H1 (cell line): ENCODE results near the gene RAB1A. TPM values are rescaled to one million over a fixed set of nuclear protein-coding genes. Genes with fewer than 3 reads are reported as not detected.

ENCODE experiments used
- CTCF ChIA-PET: fragments of 300-600 bp; sonication (Branson Sonifier 250); formaldehyde crosslinking; loops from one replicate; lab custom pipeline; 2021; ENCODE audit not compliant: partially characterized antibody; lab: Charles Lee
- POLR2A ChIA-PET: fragments of 300-600 bp; sonication (Branson Sonifier 250); formaldehyde crosslinking; loops from one replicate; lab custom pipeline; 2021; ENCODE audit warnings: inconsistent platforms; ENCODE audit not compliant: partially characterized antibody; lab: Charles Lee
- DNase-seq, 2 experiments: peaks; one replicate each; pipeline versions ENCODE4 v3.0.0 to v3.0.0-alpha.2; 2010 to 2022; ENCODE audit warnings: low spot score in 2 of 2, low read depth in 1 of 2, mixed read lengths in 1 of 2
- FAIRE-seq: peaks from 2 replicates; lab custom pipeline; 2011; peaks lifted over from hg19 to GRCh38; lab: Jason Lieb, UNC
- H2AFZ ChIP-seq: 2 replicates; pipeline ENCODE4 v1.8.1; 2012; ENCODE audit warnings: low read length, inconsistent platforms
- H2AK5ac ChIP-seq: 2 replicates; pipeline ENCODE4 v1.6.1; 2013; ENCODE audit warnings: low read depth, low read length
- H2BK120ac ChIP-seq: replicated peaks from 2 replicates; pipeline ENCODE3; 2013; ENCODE audit warnings: low read depth, low read length, inconsistent platforms
- H2BK12ac ChIP-seq: 2 replicates; pipeline ENCODE4 v1.6.1; 2013; ENCODE audit warnings: low read depth, low read length
- H2BK15ac ChIP-seq: 2 replicates; pipeline ENCODE4 v1.6.1; 2013; ENCODE audit warnings: low read length
- H2BK20ac ChIP-seq: 2 replicates; pipeline ENCODE4 v1.6.1; 2013; ENCODE audit warnings: low read length
- H2BK5ac ChIP-seq: 2 replicates; pipeline ENCODE4 v1.6.1; 2013; ENCODE audit warnings: low read depth, low read length
- H3K14ac ChIP-seq: 2 replicates; pipeline ENCODE4 v1.6.1; 2013; ENCODE audit warnings: inconsistent platforms; ENCODE audit not compliant: insufficient read length
- H3K18ac ChIP-seq: 2 replicates; pipeline ENCODE4 v1.6.1; 2013; ENCODE audit warnings: low read length; ENCODE audit errors: extremely low read depth
- H3K23ac ChIP-seq: 2 replicates; pipeline ENCODE4 v1.6.1; 2013; ENCODE audit warnings: inconsistent platforms; ENCODE audit not compliant: insufficient read length
- H3K23me2 ChIP-seq: 2 replicates; pipeline ENCODE4 v1.6.1; 2013; ENCODE audit warnings: low read depth, low read length
- H3K27ac ChIP-seq: 2 replicates; pipeline ENCODE4 v1.6.1; 2011; ENCODE audit warnings: low read depth, low read length, inconsistent platforms
- H3K27me3 ChIP-seq, 4 experiments: replicated peaks in 1 of 4; 1 replicate in 1 of 4; 2 replicates in 3 of 4; pipeline versions ENCODE4 v1.6.1 to v1.8.1; 2011 to 2013; ENCODE audit warnings: low read length in 3 of 4, mild to moderate bottlenecking in 3 of 4, inconsistent platforms in 2 of 4, mixed read lengths in 2 of 4, moderate library complexity in 1 of 4; ENCODE audit not compliant: control insufficient read depth in 3 of 4, insufficient read depth in 3 of 4; ENCODE audit errors: extremely low read depth in 1 of 4
- H3K36me3 ChIP-seq, 4 experiments: 2 replicates each; pipeline versions ENCODE4 v1.6.1 to v1.8.1; 2011 to 2013; ENCODE audit warnings: mild to moderate bottlenecking in 4 of 4, low read length in 3 of 4, moderate library complexity in 2 of 4, control low read depth in 1 of 4, inconsistent platforms in 1 of 4; ENCODE audit not compliant: insufficient read depth in 4 of 4, control insufficient read depth in 2 of 4
- H3K4ac ChIP-seq: replicated peaks from 2 replicates; pipeline ENCODE3; 2013; ENCODE audit warnings: low read length, low read depth, mixed read lengths, inconsistent platforms; ENCODE audit not compliant: insufficient read length
- H3K4me1 ChIP-seq, 4 experiments: replicated peaks in 1 of 4; 1 replicate in 1 of 4; 2 replicates in 3 of 4; pipeline versions ENCODE4 v1.6.1 to v1.8.1; 2011 to 2013; ENCODE audit warnings: low read length in 3 of 4, inconsistent platforms in 2 of 4, mixed read lengths in 1 of 4; ENCODE audit not compliant: insufficient read depth in 4 of 4, control insufficient read depth in 3 of 4
- H3K4me2 ChIP-seq, 2 experiments: 2 replicates each; pipeline versions ENCODE4 v1.6.1 to v1.8.1; 2011 to 2013; ENCODE audit warnings: low read depth in 2 of 2, low read length in 2 of 2, control low read depth in 1 of 2, inconsistent platforms in 1 of 2, mild to moderate bottlenecking in 1 of 2; ENCODE audit not compliant: insufficient read depth in 1 of 2
- H3K4me3 ChIP-seq, 4 experiments: fragments of 200-600, 300-600 bp in 1 of 4; sonication (generic), shearing (Covaris generic), sonication (Bioruptor Twin) in 1 of 4; 2 replicates each; pipeline versions ENCODE4 v1.5.1 to v1.8.1; 2011 to 2016; ENCODE audit warnings: low read length in 4 of 4, low read depth in 3 of 4, control low read depth in 2 of 4, inconsistent platforms in 2 of 4, mild to moderate bottlenecking in 2 of 4, mixed read lengths in 1 of 4, moderate library complexity in 1 of 4; ENCODE audit not compliant: insufficient read depth in 2 of 4; ENCODE audit errors: extremely low read depth in 1 of 4
- H3K56ac ChIP-seq: replicated peaks from 2 replicates; pipeline ENCODE3; 2013; ENCODE audit warnings: low read depth, mild to moderate bottlenecking, mixed read lengths, low read length, inconsistent platforms; ENCODE audit not compliant: insufficient read length
- H3K79me1 ChIP-seq: 2 replicates; pipeline ENCODE4 v1.6.1; 2013; ENCODE audit warnings: low read depth, low read length, control low read depth
- H3K79me2 ChIP-seq, 2 experiments: 2 replicates each; pipeline versions ENCODE4 v1.6.1 to v1.8.1; 2012 to 2013; ENCODE audit warnings: low read length in 2 of 2, mild to moderate bottlenecking in 2 of 2, inconsistent platforms in 1 of 2; ENCODE audit not compliant: insufficient read depth in 2 of 2, control insufficient read depth in 1 of 2
- H3K9ac ChIP-seq, 4 experiments: replicated peaks in 1 of 4; 1 replicate in 1 of 4; 2 replicates in 3 of 4; pipeline versions ENCODE4 v1.6.1 to v1.8.1; 2011 to 2013; ENCODE audit warnings: low read depth in 3 of 4, low read length in 3 of 4, control low read depth in 2 of 4, mild to moderate bottlenecking in 2 of 4, moderate library complexity in 2 of 4, inconsistent platforms in 1 of 4; ENCODE audit errors: extremely low read depth in 1 of 4
- H3K9me3 ChIP-seq, 2 experiments: 2 replicates each; pipeline versions ENCODE4 v1.6.1 to v1.8.1; 2012 to 2013; ENCODE audit warnings: mild to moderate bottlenecking in 2 of 2, moderate library complexity in 2 of 2, control low read depth in 1 of 2, inconsistent platforms in 1 of 2, low read depth in 1 of 2, low read length in 1 of 2, mixed read lengths in 1 of 2; ENCODE audit not compliant: insufficient read depth in 2 of 2
- H4K20me1 ChIP-seq, 2 experiments: replicated peaks in 1 of 2; 2 replicates each; pipeline versions ENCODE3 to v1.8.1; 2011 to 2013; ENCODE audit warnings: inconsistent platforms in 2 of 2, low read length in 2 of 2, mild to moderate bottlenecking in 1 of 2; ENCODE audit not compliant: insufficient read depth in 2 of 2, control insufficient read depth in 1 of 2
- H4K5ac ChIP-seq: 2 replicates; pipeline ENCODE4 v1.6.1; 2013; ENCODE audit warnings: low read length, low read depth, mixed read lengths, inconsistent platforms; ENCODE audit not compliant: insufficient read length
- H4K8ac ChIP-seq: 2 replicates; pipeline ENCODE4 v1.8.0; 2013; ENCODE audit warnings: mild to moderate bottlenecking, moderate library complexity, low read length, inconsistent platforms; ENCODE audit not compliant: insufficient read depth; ENCODE audit errors: extremely low read depth
- H4K91ac ChIP-seq: replicated peaks from 2 replicates; pipeline ENCODE3; 2013; ENCODE audit warnings: low read length, mixed read lengths, inconsistent platforms; ENCODE audit not compliant: insufficient read length
- CBX5 ChIP-seq: fragments of 300-800, 300-1000 bp; sonication (generic); IDR thresholded peaks from 2 replicates; pipeline ENCODE4 v1.7.1; 2016; ENCODE audit warnings: antibody characterized with exemption, low read length, low read depth
- CTBP2 ChIP-seq: IDR thresholded peaks from 2 replicates; pipeline ENCODE4 v1.7.0; 2011; ENCODE audit warnings: borderline replicate concordance, mild to moderate bottlenecking, moderate library complexity, mixed read lengths, low read length; ENCODE audit not compliant: insufficient read depth, insufficient read length
- EP300 ChIP-seq, 2 experiments: IDR thresholded peaks; 1 replicate in 1 of 2; 2 replicates in 1 of 2; pipeline ENCODE4 v1.6.1; 2011 to 2012; ENCODE audit warnings: low read depth in 2 of 2, low read length in 2 of 2, mild to moderate bottlenecking in 2 of 2, borderline replicate concordance in 1 of 2, inconsistent platforms in 1 of 2, moderate library complexity in 1 of 2
- GABPA ChIP-seq: IDR thresholded peaks from 2 replicates; pipeline ENCODE4 v1.6.1; 2011; ENCODE audit warnings: mild to moderate bottlenecking, low read length, moderate library complexity, borderline replicate concordance; ENCODE audit not compliant: insufficient read depth
- POLR2AphosphoS5 ChIP-seq: IDR thresholded peaks from 2 replicates; pipeline ENCODE4 v1.6.1; 2011; ENCODE audit warnings: low read depth, low read length
- RBBP5 ChIP-seq: IDR thresholded peaks from 2 replicates; pipeline ENCODE4 v1.7.1; 2012; ENCODE audit warnings: low read depth, mild to moderate bottlenecking, inconsistent platforms, low read length, moderate library complexity, borderline replicate concordance
- SAP30 ChIP-seq: fragments of 300-600 bp; sonication (generic); IDR thresholded peaks from 2 replicates; pipeline ENCODE4 v1.7.1; 2012; ENCODE audit warnings: low read length, moderate library complexity, mild to moderate bottlenecking, inconsistent platforms; ENCODE audit not compliant: insufficient read depth, insufficient replicate concordance
- SRF ChIP-seq: IDR thresholded peaks from 2 replicates; pipeline ENCODE4 v1.6.1; 2011; ENCODE audit warnings: mild to moderate bottlenecking, low read depth, low read length, moderate library complexity
- TAF1 ChIP-seq: IDR thresholded peaks from 2 replicates; pipeline ENCODE4 v1.6.1; 2011; ENCODE audit warnings: mild to moderate bottlenecking, low read depth, low read length
- TBP ChIP-seq: IDR thresholded peaks from 2 replicates; pipeline ENCODE4 v1.6.1; 2011; ENCODE audit warnings: low read depth, low read length, improper control_type of control experiment
- YY1 ChIP-seq: IDR thresholded peaks from 2 replicates; pipeline ENCODE4 v1.6.1; 2011; ENCODE audit warnings: low read depth, mild to moderate bottlenecking, low read length
- WGBS, 2 experiments: shearing (Covaris generic) in 1 of 2; methylation state at CpG; one replicate each; pipeline versions ENCODE4 v1.1.6 to v1.1.7; 2013 to 2015; ENCODE audit warnings: low lambda C conversion rate in 2 of 2, mixed read lengths in 2 of 2, inconsistent platforms in 1 of 2, low coverage in 1 of 2, missing lambda C conversion rate in 1 of 2; ENCODE audit not compliant: insufficient replicate concordance in 2 of 2, insufficient coverage in 1 of 2, insufficient read length in 1 of 2; ENCODE audit errors: extremely low coverage in 1 of 2, missing lambda C conversion rate in 1 of 2; 5-methylcytosine and 5-hydroxymethylcytosine counted together
- polyA plus RNA-seq, 7 experiments: library from polyadenylated mRNA; depleted of rRNA in 3 of 7; stranded (reverse) in 5 of 7; unstranded in 2 of 7; fragments of >200 nt in 5 of 7; fragments of 200-250 nt in 2 of 7; gene quantifications; 1 replicate in 5 of 7; 2 replicates in 1 of 7; 4 replicates in 1 of 7; pipeline versions ENCODE4 v1.2.1 to v1.2.3, GENCODE V29; 2011 to 2013; ENCODE audit warnings: missing spikeins in 2 of 7, mixed read lengths in 2 of 7
- total RNA-seq: library from RNA; stranded (reverse); fragmentation: NEBNext Ultra II Directional; extraction: Animal tissue kit (Norgen Biotek cat#: 25700); gene quantifications from 2 replicates; pipeline ENCODE4 v1.2.1, GENCODE V29; 2021
- TF ChIP-seq, protein P1 (sequence below): IDR thresholded peaks from 2 replicates; pipeline ENCODE4 v1.6.1; 2012; ENCODE audit warnings: inconsistent platforms
- TF ChIP-seq, protein P2 (sequence below): IDR thresholded peaks from 2 replicates; pipeline ENCODE4 v1.6.1; 2012; ENCODE audit warnings: inconsistent platforms

RAB1A gene
- total and polyA plus RNA-seq, 2 of the 8 experiments (the other 6 are each of a cell fraction or from before 2014, with no cell fraction given): 77.9 to 120 TPM

DNA sequence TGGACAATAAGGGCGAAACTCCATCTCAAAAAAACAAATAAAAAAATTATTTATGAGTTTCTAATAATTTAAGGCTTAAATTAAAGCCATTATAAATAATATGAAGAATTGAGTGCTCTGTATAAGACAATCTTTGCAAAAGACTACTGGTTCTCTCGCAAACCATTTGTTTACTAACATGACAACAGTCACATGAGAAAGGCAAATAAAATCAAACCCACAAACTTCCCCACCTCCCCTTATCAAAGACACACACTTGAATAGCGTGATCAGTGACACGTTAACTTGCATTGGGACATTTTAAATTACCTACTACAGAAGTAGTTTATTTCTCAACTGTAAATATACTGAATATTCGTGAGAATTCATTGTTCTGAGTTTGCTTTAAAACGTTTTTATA lies 21.1 kb downstream of the RAB1A start:
- no peak overlapping the region for H3K23ac ChIP-seq
- no peak overlapping the region for H2BK120ac ChIP-seq
- POLR2A ChIA-PET: no interaction called here
- H4K91ac ChIP-seq: no peak overlapping the region
- H3K36me3 ChIP-seq: no peaks in the 10 kb centered on the region; a peak in 1 of 8 replicates
- H3K56ac ChIP-seq: no peak overlapping the region
- H3K27me3 ChIP-seq: no peaks in the 10 kb centered on the region
- H3K9ac ChIP-seq: no peak overlapping the region
- no peak overlapping the region for H2AFZ ChIP-seq
- H2AK5ac ChIP-seq: no peak overlapping the region
- no peak overlapping the region for H3K18ac ChIP-seq
- H3K14ac ChIP-seq: no peak overlapping the region
- H2BK15ac ChIP-seq: no peak overlapping the region
- FAIRE-seq: no peak
- no peak overlapping the region for H2BK12ac ChIP-seq
- DNase-seq: no peak
- H3K4me2 ChIP-seq: no peak overlapping the region
- no peak overlapping the region for H4K5ac ChIP-seq
- H3K4me1 ChIP-seq: no peaks in the 10 kb centered on the region
- CTCF ChIA-PET: no interaction called here
- no peaks in the 10 kb centered on the region for H3K9me3 ChIP-seq
- no peak overlapping the region for H4K8ac ChIP-seq
- H3K4me3 ChIP-seq: no peak overlapping the region
- no peak overlapping the region for H3K4ac ChIP-seq
- H4K20me1 ChIP-seq: peaks cover 3 to 6% of the 10 kb centered on the region in 2 experiments
- H3K79me2 ChIP-seq: peaks cover 6 to 73% of the 10 kb centered on the region in 2 experiments; a peak in 3 of 4 replicates
- H3K27ac ChIP-seq: no peak overlapping the region
- no peak overlapping the region for H2BK20ac ChIP-seq
- WGBS, 2 experiments: 87% methylated on average over 6 of the region's 6 CpGs; no CpG with 5 or more reads in 1 of the 2 experiments
- no peaks in the 10 kb centered on the region; the same call in none of the 2 replicates for H3K79me1 ChIP-seq
- H3K23me2 ChIP-seq: no peaks in the 10 kb centered on the region
- H2BK5ac ChIP-seq: no peak overlapping the region
- TF ChIP-seq SRF (no peak), RBBP5 (no peak), CTBP2 (no peak), POLR2AphosphoS5 (no peak), GABPA (no peak), SAP30 (no peak), TBP (no peak), CBX5 (no peak), YY1 (no peak), EP300 (IDR thresholded peaks at IDR 0.05; ENCODE audit: borderline replicate concordance in 1 of 2, low read depth in 2 of 2, low read length in 2 of 2) (no peak), TAF1 (no peak)
- TF ChIP-seq, protein P1, sequence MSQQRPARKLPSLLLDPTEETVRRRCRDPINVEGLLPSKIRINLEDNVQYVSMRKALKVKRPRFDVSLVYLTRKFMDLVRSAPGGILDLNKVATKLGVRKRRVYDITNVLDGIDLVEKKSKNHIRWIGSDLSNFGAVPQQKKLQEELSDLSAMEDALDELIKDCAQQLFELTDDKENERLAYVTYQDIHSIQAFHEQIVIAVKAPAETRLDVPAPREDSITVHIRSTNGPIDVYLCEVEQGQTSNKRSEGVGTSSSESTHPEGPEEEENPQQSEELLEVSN: no peak
- TF ChIP-seq, protein P2, sequence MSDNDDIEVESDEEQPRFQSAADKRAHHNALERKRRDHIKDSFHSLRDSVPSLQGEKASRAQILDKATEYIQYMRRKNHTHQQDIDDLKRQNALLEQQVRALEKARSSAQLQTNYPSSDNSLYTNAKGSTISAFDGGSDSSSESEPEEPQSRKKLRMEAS: no peak
